Esophagus squamous epithelium (tissue), 5 donors: ENCODE measurements around the gene CUBN. TPM values are rescaled to one million over a fixed set of nuclear protein-coding genes. Genes with fewer than 3 reads are reported as not detected.

Experiments used
- DNase-seq: peaks from one replicate; lab custom pipeline; 2025; lab: John Stamatoyannopoulos, UW
- H3K27ac ChIP-seq, 4 donors: fragments of 200-600 bp; sonication (generic); one replicate each; pipeline ENCODE4 v1.5.1; 2016 to 2019; ENCODE audit warnings: mild to moderate bottlenecking in 1 of 4
- H3K27me3 ChIP-seq, 4 donors: fragments of 200-600 bp; sonication (generic); 1 replicate in 3 of 4; 2 replicates in 1 of 4; pipeline versions ENCODE4 v1.5.1 to v1.6.0; 2017 to 2021; ENCODE audit warnings: antibody characterized with exemption in 1 of 4
- H3K36me3 ChIP-seq, 3 donors: fragments of 200-600 bp; sonication (generic); one replicate each; pipeline ENCODE4 v1.5.1; 2016 to 2019
- H3K4me1 ChIP-seq, 3 donors: fragments of 200-600 bp; sonication (generic); one replicate each; pipeline ENCODE4 v1.5.1; 2017 to 2019
- H3K4me3 ChIP-seq, 4 donors: fragments of 200-600 bp; sonication (generic); 1 replicate in 3 of 4; 2 replicates in 1 of 4; pipeline ENCODE4 v1.5.1; 2016 to 2019; ENCODE audit warnings: mild to moderate bottlenecking in 2 of 4, moderate library complexity in 1 of 4
- H3K9me3 ChIP-seq, 3 donors: fragments of 200-600 bp; sonication (generic); one replicate each; pipeline ENCODE4 v1.5.1; 2016 to 2019
- POLR2A ChIP-seq, 4 donors: fragments of 450-650 bp; IDR thresholded peaks; one replicate each; pipeline ENCODE4 v1.6.1; 2017; ENCODE audit warnings: antibody characterized with exemption in 4 of 4, mild to moderate bottlenecking in 4 of 4, moderate library complexity in 3 of 4
- WGBS, 2 donors: methylation state at CpG; one replicate each; pipeline ENCODE4 v1.1.5; 2018; 5-methylcytosine and 5-hydroxymethylcytosine counted together
- intact Hi-C: fragments of 100-400 bp; cut with DNase I; formaldehyde crosslinking; loops from one replicate; pipeline ENCODE4 v1.15.0; 2022
- total RNA-seq, 4 donors: library from RNA; depleted of rRNA; stranded (reverse); fragments of >200 nt; gene quantifications; one replicate each; pipeline ENCODE4 v1.1.0, GENCODE V29; 2016
- TF ChIP-seq, protein P1 (sequence below), 6 experiments: fragments of 450-650 bp in 4 of 6; fragments of 200-600 bp in 2 of 6; sonication (generic) in 2 of 6; IDR thresholded peaks; one replicate each; pipeline ENCODE4 v1.5.1; 2016 to 2019; ENCODE audit warnings: antibody characterized with exemption in 6 of 6, mild to moderate bottlenecking in 4 of 6, moderate library complexity in 4 of 6
- donor health status: DM: yes; HTN: yes; CAD: no.

CUBN gene
- total RNA-seq, 4 donors from 2014 or later: 0.15 to 0.83 (median 0.51) TPM

DNA sequence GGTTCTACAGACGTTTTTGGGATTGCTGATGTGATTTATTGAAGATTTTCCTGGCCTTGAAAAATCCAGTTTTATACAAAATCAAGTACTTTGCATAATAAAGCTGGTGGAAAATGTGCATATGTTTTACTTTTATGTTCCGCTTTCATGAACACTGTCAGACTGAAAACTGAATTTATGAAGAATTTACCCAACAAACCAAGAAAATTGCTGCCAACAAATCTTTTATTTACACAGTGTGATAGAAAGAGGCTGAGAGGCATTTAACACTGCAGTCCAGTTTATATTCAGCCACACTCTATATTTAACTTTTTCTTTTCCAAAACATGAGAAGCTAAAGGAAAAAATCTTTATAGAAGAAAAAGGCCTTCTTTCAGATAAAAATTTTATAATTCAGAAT, 277.0 kb downstream of the CUBN start:
- H3K4me3 ChIP-seq: no peak overlapping the region
- TF ChIP-seq POLR2A (IDR thresholded peaks at IDR 0.05): no peak
- TF ChIP-seq, protein P1, sequence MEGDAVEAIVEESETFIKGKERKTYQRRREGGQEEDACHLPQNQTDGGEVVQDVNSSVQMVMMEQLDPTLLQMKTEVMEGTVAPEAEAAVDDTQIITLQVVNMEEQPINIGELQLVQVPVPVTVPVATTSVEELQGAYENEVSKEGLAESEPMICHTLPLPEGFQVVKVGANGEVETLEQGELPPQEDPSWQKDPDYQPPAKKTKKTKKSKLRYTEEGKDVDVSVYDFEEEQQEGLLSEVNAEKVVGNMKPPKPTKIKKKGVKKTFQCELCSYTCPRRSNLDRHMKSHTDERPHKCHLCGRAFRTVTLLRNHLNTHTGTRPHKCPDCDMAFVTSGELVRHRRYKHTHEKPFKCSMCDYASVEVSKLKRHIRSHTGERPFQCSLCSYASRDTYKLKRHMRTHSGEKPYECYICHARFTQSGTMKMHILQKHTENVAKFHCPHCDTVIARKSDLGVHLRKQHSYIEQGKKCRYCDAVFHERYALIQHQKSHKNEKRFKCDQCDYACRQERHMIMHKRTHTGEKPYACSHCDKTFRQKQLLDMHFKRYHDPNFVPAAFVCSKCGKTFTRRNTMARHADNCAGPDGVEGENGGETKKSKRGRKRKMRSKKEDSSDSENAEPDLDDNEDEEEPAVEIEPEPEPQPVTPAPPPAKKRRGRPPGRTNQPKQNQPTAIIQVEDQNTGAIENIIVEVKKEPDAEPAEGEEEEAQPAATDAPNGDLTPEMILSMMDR (IDR thresholded peaks at IDR 0.05): no peak
- DNase-seq: no peak
- no peaks in the 10 kb centered on the region for H3K9me3 ChIP-seq
- 64 to 68% methylated on average over 2 of the region's 2 CpGs for WGBS, 2 donors
- no peaks in the 10 kb centered on the region for H3K27me3 ChIP-seq
- intact Hi-C loops: no loop called here
- H3K4me1 ChIP-seq: peaks cover 0 to 12% (median 0%) of the 10 kb centered on the region in 3 donors
- no peaks in the 10 kb centered on the region for H3K36me3 ChIP-seq
- H3K27ac ChIP-seq: no peak overlapping the region

DNA sequence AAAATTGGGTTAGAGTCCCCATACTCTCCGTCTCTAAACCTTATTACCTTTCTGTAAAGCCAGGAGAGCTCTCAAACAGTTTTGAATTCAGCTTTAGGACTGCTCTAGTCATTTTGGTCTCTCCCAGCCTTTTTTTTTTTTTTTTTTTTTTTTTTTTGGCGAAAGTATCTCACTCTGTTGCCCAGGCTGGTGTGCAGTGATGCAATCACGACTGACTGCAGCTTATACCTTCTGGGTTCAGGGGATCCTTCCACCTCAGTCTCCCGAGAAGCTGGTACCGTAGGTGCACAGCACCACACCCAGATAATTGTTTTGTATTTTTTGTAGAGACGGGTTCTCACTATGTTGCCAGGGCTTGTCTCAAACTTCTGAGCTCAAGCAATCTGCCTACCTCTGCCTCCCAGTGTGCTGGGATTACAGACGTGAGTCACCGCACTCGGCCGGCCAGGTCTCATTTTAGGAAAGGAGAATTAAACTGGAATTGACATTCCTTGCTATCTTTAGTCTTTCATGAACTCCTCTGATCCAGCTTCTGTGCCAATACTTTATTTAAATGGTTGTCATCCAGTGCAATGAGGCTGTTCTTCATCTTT, 281.0 kb downstream of the CUBN start:
- Histone ChIP-seq H3K27me3 (no peaks in the 10 kb centered on the region), H3K4me1 (peaks cover 0 to 13% (median 0%) of the 10 kb centered on the region in 3 donors), H3K27ac (no peak overlapping the region), H3K9me3 (no peaks in the 10 kb centered on the region), H3K36me3 (no peaks in the 10 kb centered on the region), H3K4me3 (no peak overlapping the region)
- intact Hi-C loops: loop anchor here (10.0 kb wide), 1 partner anchor 586 kb away; no protein-coding TSS in a partner anchor
- DNase-seq: no peak
- WGBS, 2 donors: 37 to 45% methylated on average over 9 to 10 of the region's 10 CpGs
- TF ChIP-seq, protein P1 (IDR thresholded peaks at IDR 0.05): no peak
- no peak for TF ChIP-seq POLR2A (IDR thresholded peaks at IDR 0.05)

DNA sequence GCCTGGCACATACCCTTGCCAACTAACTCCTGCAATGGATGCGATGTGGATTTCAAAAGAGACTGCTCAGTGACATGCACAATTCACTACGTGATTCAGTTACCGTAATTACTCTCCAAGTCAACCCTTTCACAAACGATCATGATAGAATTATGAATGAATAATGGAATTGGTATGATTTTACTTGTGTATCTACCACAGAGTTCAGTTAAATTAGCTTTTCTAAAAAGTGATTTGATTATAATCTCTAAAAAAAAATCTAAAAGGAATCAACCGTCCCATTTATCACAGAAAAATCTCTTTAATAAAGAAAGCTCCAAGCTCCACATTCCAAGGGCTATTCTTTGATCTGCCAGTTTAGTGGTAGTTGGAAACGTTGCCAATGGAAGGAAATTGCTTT, 282.0 kb downstream of the CUBN start:
- H3K27ac ChIP-seq: no peak overlapping the region
- no peak for DNase-seq
- H3K4me1 ChIP-seq: peaks cover 0 to 16% (median 0%) of the 10 kb centered on the region in 3 donors
- TF ChIP-seq POLR2A (IDR thresholded peaks at IDR 0.05): no peak
- TF ChIP-seq, protein P1 (IDR thresholded peaks at IDR 0.05): no peak
- H3K27me3 ChIP-seq: no peaks in the 10 kb centered on the region
- H3K9me3 ChIP-seq: no peaks in the 10 kb centered on the region
- 35 to 36% methylated on average over 6 of the region's 6 CpGs for WGBS, 2 donors
- no peaks in the 10 kb centered on the region for H3K36me3 ChIP-seq
- intact Hi-C loops: loop anchor here (10.0 kb wide), 1 partner anchor 587 kb away; no protein-coding TSS in a partner anchor
- no peak overlapping the region for H3K4me3 ChIP-seq

DNA sequence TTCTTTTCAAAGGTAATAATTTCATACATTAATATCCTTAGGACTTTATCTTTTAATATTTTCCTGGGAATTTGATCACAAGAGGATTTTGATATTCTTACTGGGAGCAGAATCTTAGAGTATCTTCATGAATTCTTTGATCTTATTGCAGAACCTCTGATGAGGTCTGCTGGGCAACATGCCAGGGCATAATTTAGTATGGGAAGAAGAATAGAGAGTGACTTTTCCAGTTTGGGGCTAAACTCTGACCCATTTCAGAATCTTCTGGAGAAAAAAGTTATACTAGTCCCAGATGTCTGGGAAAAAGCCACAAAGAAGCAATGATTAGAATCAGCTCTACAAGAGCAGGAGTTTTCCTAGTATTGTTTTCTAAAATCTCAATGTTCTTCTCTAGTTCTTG, 284.4 kb downstream of the CUBN start:
- TF ChIP-seq, protein P1 (IDR thresholded peaks at IDR 0.05): no peak
- no peak for TF ChIP-seq POLR2A (IDR thresholded peaks at IDR 0.05)
- Histone ChIP-seq H3K4me1 (peaks cover 0 to 16% (median 0%) of the 10 kb centered on the region in 3 donors), H3K36me3 (no peaks in the 10 kb centered on the region), H3K27me3 (no peaks in the 10 kb centered on the region), H3K27ac (no peak overlapping the region), H3K4me3 (no peak overlapping the region), H3K9me3 (no peaks in the 10 kb centered on the region)
- intact Hi-C loops: loop anchor here (10.0 kb wide), 1 partner anchor 590 kb away; no protein-coding TSS in a partner anchor
- no peak for DNase-seq

DNA sequence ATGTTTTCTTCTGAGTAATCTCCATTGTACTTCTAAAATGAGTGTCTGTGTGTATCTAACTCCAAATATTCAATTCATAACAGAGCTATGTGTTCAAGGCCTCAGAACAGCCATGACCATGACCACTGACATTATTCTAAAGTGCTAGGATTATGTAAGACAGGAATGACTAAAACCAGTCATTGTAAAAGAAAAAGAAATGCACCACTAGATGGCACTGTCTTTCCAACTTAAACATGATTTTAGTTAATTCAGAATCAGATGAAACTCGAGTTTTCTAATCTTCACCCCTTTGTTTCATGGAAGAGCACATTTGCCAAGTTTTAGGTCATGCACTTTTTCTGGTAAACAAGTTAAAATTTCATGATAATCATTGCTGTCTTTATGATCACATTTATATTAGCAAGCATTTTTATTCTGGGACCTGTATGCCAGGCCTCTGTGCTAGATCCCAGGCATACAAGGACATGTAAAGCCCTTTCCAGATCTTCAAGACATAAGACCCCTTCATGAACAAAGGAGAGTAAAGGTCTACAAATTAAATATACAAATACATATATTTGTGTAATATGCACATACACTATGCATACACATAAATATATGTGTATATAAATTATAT, 286.2 kb downstream of the CUBN start:
- Histone ChIP-seq H3K36me3 (no peaks in the 10 kb centered on the region), H3K9me3 (no peaks in the 10 kb centered on the region), H3K27ac (no peak overlapping the region), H3K27me3 (no peaks in the 10 kb centered on the region), H3K4me1 (peaks cover 0 to 7% (median 0%) of the 10 kb centered on the region in 3 donors), H3K4me3 (no peak overlapping the region)
- 0% methylated on average over 1 of the region's 1 CpG for WGBS, 2 donors
- intact Hi-C loops: loop anchor here (5.0 to 10.0 kb wide), 2 partner anchors 414 to 591 kb away; no protein-coding TSS in a partner anchor
- no peak for DNase-seq
- TF ChIP-seq POLR2A (IDR thresholded peaks at IDR 0.05): no peak
- TF ChIP-seq, protein P1 (IDR thresholded peaks at IDR 0.05): peak; percentile 37 to 71 (median 57)
